ENCODE results near the gene C2CD3.
"Not testable (repeated sequence)": the region's sequence is repeated elsewhere in the genome, so short reads cannot be mapped to it uniquely, and the experiment has no call there.

C2CD3 gene

DNA sequence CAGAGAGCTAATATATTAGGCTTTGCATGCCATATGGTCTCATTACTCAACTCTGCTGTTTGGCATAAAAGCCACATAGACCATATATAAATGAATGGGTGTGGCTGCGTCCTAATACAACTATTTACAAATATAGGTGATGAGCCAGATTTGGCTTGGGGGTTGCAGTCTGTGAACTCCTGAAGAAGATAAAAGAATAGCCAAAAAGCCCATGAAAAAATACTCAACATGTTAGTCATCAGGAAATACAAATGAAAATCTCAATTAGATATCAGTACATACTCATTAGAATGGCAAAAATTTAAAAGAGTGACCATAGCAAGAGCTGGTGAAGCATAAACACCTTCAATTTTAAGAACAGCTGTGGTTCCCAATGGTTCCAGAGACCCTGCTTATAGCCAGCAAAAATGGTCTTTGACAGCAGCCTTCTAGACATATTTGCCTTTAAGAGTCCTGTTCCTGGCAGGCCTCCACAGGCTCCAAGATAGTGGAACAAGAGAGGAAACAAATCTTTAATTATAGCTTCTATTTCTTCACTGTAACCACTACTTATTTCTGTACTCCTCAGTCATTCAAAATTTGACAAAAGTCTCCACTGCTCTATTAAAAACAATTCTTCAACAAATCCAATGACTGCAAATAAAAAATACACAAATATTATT lies 16.1 kb downstream of the C2CD3 start:
- no peak for DNase-seq

GRCh38 chr11:74153224-74153623 lies 17.6 kb downstream of the C2CD3 start:
- DNase-seq: no peak

GRCh38 chr11:74147199-74147929 lies 23.4 kb downstream of the C2CD3 start:
- DNase-seq: no peak

DNA sequence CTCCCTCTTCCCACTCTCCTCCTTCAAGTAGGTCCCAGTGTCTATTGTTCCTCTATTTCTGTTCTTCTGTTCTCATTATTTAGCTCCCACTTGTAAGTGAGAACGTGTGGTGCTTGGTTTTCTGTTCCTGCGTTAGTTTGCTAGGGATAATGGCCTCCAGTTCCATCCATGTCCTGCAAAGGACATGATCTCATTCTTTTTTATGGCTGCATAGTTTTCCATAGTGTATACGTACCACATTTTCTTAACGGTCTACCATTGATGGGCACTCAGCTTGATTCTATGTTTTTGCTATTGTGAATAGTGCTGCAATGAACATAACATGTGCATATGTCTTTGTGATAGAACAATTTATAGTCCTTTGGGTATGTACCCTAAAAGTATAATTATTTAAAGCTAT lies 26.2 kb downstream of the C2CD3 start:
- no peak for DNase-seq

GRCh38 chr11:74142624-74143023 lies 28.2 kb downstream of the C2CD3 start:
- DNase-seq: no peak

- DNase-seq: no peak
These were observed 28.9 kb downstream of the C2CD3 start for GRCh38 chr11:74141908-74142307.

- DNase-seq: no peak
These were observed 29.5 kb downstream of the C2CD3 start for GRCh38 chr11:74141241-74141695.

DNA sequence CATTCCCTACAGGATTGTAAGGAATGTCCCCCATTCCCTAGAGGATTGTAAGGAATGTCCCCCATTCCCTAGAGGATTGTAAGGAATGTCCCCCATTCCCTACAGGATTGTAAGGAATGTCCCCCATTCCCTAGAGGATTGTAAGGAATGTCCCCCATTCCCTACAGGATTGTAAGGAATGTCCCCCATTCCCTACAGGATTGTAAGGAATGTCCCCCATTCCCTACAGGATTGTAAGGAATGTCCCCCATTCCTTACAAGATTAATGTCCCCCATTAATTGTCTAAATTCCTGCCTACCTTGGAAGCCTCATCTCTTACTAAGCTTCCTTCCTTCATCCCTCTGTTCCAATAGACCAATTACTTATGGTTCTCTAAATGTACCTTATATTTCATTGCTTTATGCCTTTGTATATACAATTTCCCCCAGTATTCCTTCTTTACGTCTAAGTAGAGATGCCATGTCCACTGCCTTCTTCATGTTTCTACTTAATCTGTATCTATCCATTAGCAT lies 30.8 kb downstream of the C2CD3 start:
- DNase-seq: not testable (repeated sequence)

- no peak for DNase-seq
These were observed 31.5 kb downstream of the C2CD3 start for GRCh38 chr11:74139151-74139918.

GRCh38 chr11:74138572-74138971 lies 32.2 kb downstream of the C2CD3 start:
- no peak for DNase-seq

DNA sequence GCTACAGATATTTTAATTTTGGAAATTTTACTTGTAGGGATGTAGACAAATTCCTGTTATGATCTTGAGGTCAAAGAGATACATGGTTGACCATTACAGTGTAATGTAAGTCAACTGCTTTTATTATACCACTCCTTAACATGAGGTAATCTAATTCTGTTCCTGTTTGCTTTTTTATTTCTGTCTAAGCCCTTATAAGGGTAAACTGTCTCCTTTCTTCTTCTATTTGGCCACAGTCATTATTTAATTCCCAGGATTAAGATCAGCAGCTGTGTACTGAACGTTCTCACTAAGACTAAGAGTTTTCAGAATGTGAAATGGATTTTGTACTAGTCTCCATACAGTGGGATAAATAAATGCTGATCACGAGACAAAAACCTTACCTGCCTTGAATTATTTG lies 32.8 kb downstream of the C2CD3 start:
- no peak for DNase-seq

DNA sequence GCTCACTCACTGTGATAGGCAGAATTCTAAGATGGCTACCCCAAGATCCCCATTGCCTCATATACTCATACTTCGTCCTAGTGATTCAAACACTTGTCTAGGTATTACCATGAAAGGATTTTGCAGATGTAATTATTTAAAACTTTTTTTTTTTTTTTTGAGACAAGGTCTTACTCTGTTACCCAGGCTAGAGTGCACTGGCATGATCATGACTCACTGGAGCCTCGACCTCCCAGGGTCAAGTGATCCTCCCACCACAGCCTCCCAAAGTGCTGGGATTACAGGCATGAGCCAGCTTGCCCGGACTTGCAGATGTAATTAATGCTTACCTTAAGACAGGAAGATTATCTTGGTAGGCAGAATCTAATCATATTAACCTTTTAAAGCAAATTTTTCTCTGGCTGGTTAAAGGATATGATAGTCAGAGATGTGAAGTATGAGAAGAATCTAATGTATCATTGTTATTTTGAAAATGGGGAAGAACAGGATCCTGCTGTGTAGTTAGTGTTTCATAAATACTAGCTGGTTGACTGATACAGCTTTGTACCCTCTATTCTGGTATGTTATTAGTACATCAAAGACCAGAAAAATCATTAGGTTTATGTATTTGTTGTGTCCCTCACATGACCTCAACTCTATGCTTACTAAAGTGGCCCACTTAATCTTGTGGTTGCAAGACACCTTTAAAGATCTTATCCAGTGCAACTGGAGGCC lies 35.5 kb downstream of the C2CD3 start:
- no peak for DNase-seq

GRCh38 chr11:74134661-74135060 lies 36.1 kb downstream of the C2CD3 start:
- no peak for DNase-seq

DNA sequence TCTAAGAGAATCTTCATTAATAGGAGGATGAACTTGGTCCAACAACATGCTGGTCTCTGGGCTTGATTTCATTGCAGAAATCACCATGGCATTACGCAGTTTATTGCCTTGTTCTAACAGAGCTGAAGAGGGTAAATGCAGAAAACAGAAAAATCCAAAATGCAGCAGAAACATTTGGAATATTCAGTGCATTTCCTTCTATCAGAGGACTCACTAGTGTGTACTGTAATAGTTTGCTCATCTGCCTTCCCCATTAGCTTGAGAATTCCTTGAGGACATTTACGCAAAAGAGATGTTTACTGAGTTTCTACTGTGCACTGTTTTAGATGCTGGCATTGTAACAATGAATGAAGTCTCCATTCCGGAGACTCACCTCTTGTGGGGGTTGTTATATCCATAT lies 37.4 kb downstream of the C2CD3 start:
- DNase-seq: no peak

DNA sequence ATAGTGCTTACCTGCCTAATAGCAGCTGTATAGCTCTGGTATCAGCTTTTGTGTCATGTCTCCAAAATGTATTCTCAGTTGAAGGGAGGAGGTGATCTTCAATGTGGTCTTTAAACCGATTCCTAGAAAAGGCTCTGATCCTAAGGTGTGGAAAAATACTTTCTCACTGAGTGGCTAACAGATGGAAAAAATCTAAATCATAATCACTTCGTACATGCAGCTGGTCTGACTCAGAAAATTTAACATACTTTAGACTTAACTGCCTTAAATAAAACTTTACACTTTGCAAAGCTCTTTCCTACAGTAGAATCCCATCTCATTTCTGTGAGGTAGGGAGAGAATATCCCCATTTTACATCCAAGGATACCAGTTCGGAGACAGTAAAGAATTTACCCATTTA lies 38.0 kb downstream of the C2CD3 start:
- DNase-seq: no peak

DNA sequence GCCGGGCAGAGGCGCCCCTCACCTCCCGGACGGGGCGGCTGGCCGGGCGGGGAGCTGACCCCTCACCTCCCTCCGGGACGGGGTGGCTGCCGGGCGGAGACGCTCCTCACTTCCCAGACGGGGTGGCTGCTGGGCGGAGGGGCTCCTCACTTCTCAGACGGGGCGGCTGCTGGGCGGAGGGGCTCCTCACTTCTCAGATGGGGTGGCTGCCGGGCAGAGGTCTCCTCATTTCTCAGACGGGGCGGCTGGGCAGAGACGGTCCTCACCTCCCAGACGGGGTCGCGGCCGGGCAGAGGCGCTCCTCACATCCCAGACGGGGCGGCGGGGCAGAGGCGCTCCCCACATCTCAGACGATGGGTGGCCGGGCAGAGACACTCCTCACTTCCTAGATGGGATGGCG lies 41.7 kb downstream of the C2CD3 start:
- DNase-seq: not testable (repeated sequence)

DNA sequence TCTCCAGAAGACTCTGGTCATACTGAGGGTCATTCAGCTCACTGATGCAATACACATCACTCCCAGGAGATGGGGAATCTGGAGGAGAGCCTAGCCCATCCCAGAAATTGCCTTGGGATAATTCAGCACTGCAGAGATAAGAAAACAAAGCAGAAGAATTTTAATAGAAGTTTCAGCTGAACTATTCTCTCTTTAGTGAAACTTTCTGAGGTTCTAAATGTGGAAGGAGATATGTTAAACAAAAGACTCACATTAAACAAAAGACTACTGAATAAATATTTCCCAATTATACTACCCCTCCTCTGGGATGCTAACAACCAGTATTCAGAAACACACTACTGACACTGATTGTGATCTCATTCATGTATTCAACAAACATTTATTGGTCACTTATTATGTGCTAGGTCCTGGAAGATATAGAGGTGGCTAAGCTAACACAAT lies 47.8 kb downstream of the C2CD3 start:
- DNase-seq: no peak

- DNase-seq: no peak
These were observed 49.0 kb downstream of the C2CD3 start for GRCh38 chr11:74121804-74122203.

- not testable (repeated sequence) for DNase-seq
These were observed 50.4 kb downstream of the C2CD3 start for GRCh38 chr11:74120260-74121035.

DNA sequence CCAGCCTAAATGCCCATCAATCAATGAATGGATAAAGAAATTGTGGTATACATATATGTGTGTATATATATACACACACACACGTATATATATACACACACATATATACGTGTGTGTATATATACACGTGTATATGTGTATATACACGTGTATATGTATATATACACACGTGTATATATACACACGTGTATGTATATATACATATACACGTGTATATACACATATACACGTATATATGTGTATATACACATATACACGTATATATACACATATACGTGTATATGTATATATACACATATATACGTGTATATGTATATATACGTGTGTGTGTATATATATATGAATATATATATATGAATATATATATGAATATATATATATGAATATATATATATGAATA lies 54.1 kb downstream of the C2CD3 start:
- no peak for DNase-seq

DNA sequence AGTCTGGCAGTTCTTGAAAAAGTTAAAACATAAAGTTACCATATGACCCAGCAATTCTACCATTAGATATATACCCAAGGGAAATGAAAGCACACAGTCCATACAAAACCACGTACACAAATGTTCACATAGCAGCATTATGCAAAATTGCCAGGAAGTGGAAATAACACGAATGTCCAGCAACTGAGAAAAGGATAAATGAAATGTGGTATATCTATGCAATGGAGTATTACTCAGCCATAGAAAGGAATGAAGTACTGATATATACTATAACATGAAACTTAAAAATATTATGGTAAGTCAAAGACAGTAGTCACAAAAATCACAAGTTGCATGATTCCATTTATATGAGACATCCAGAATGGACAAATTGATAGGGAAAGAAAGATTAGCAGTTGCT lies 57.9 kb downstream of the C2CD3 start:
- DNase-seq: no peak

GRCh38 chr11:74106124-74106523 lies 64.7 kb downstream of the C2CD3 start:
- DNase-seq: no peak

Data from stimulated activated CD8-positive, alpha-beta memory T cell treated with anti-CD3 and anti-CD28 coated beads, Interleukin-4, amount 100 ng/mL, for 48 hours (primary cell).